ENCODE data around the gene RBPJL.

RBPJL gene

GRCh38 chr20:45306431-45306982 lies at the start of gene RBPJL:
RBPJL (plus strand) TSS chr20:45306840; CDS start chr20:45306923, 83 bp downstream.
- DNase-seq: no peak

DNA sequence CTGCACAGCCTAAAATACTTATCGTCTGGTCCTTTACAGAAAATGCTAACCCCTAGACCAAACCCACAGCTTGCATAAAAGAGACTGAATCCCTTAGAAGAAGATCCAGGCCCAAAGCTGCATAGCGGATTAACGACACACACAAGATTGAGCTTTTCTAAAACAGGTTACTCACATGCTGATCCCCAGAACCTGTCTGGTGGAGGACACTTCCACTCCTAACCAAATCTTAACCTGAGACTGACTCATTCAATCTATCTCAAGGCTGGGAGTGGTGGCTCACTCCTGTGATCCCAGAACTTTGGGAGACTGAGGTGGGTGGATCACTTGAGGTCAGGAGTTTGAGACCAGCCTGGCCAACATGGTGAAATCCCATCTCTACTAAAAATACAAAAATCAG lies 49.5 kb upstream of the RBPJL start:
- DNase-seq: no peak

DNA sequence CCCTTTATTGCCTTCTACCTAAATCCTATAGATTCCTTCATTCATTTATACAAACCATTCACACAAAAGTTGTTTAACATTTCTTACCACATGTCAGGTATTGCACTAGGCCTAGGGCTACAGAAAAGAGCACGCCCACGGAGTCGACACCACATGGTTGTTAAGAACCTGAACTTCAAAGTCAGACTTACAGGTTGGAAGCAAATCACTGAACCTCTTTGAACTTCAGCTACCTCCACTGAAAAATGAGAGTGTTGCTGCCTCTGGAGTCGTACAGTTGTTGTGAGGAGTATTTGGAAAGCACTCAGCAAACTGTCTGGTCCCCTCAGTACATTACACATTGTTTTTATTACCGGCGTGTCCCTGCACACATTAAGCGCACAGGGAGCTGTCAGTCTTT lies 48.9 kb upstream of the RBPJL start:
- no peak for DNase-seq

GRCh38 chr20:45258259-45258658 lies 48.4 kb upstream of the RBPJL start:
- no peak for DNase-seq

- no peak for DNase-seq
Observed at GRCh38 chr20:45258664-45259063, 48.0 kb upstream of the RBPJL start.

- no peak for DNase-seq
Observed at GRCh38 chr20:45263556-45264266, 42.9 kb upstream of the RBPJL start.

- peak; percentile 22 for DNase-seq
Observed at GRCh38 chr20:45266977-45267376, 39.7 kb upstream of the RBPJL start.

- DNase-seq: no peak
Observed at GRCh38 chr20:45268531-45268930, 38.1 kb upstream of the RBPJL start.

DNA sequence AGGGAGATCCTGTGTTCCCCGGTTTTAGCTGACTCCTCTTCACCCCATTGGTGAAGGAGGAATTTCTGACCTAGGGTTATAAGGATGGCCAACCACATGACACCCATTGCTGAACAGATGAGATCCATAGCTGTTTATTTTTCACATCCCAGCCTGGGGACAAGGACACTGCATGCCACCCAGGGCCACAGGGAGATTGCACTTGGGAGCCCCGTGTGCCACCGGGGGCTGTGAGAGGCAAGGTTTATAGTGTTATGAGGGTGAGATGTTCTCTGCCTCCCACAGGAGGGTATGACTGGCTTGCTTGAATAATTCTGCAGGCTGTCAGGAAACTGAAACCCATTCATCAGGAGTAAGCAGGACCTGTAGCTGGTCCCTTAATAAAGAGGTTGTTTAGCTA lies 37.6 kb upstream of the RBPJL start:
- DNase-seq: no peak

DNA sequence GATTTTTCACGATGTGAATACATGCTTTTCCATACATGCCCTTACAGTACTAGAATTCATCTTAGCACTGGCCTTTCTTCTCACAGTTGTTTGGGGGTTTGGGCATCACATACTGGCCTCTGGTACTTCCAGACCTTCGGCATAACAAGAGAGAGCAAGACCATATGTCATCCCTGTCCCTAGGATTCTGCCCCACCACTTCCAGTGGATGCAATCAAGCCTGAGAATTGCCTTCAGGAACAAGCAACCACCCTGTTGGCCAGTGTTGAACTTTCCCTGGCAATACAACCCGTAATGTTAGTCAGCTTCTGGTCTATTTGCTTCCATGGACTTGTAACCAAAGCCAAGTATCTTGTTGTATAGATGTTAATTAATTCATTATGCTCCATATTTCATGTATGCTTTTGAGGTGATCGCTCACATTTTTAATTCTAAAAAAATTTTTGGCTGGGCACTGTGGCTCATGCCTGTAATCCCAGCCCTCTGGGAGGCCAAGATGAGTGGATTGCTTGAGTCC lies 36.8 kb upstream of the RBPJL start:
- DNase-seq: no peak

DNA sequence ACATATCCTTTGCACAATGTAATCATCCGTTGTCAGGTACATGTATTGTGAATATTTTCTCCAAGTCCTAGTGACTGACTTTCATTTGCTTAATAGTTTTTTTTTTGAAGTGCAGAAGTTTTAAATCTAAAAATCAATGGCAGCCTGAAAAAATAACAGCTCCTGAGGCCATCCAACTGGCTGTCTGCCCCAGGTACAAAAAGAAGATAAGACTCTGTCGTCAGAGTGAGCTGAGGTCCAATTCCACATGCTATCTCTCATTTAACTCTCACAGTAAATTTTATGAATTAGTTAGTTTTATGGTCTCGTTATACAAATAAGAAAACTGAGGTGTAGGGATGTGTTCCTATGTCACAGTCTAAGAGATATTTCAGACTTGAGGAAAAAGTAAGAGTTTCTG lies 31.3 kb upstream of the RBPJL start:
- DNase-seq: no peak

DNA sequence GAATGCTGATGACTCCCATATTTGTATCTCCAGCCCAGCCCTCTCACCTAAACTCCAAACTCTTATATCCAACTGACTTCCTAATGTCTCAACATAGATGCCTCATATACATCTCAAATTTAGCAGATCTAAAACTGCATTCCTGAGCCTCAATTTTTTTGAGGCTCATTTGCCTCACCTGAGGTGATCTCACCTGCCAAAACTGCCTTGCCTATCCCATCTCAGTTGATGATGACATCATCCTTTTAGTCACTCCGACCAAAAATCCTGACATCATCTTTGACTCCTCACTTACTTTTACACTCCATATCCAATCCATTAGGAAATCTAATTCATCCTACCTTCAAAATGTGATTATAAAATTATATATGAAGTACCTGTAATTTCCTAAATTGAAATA lies 26.6 kb upstream of the RBPJL start:
- DNase-seq: no peak

GRCh38 chr20:45282700-45283550 lies 23.7 kb upstream of the RBPJL start:
- no peak for DNase-seq

- no peak for DNase-seq
Observed at GRCh38 chr20:45283551-45284057, 23.0 kb upstream of the RBPJL start.

DNA sequence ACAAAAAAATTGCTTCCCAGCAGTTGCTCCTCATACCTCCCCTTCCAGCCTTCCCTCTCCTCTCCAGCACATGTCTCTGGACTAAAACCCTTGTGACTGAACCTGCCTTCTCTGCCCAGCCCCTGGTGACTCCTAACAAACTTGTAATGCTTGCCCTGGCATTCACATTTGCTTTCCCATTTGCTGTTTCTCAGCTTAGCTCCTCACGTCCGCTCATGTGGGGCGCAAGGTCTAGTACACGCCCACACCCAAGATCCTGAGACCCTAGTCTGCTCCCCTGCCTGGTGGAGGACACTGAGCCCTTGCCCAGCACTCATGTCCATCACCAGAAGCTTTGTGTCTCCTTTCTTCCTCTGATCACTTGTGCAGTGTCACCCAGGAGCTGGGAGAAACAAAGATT lies 18.3 kb upstream of the RBPJL start:
- DNase-seq: no peak

GRCh38 chr20:45288860-45289259 lies 17.8 kb upstream of the RBPJL start:
- no peak for DNase-seq

GRCh38 chr20:45289942-45290676 lies 16.5 kb upstream of the RBPJL start:
- no peak for DNase-seq

GRCh38 chr20:45290677-45291355 lies 15.8 kb upstream of the RBPJL start:
- peak; percentile 82 for DNase-seq

DNA sequence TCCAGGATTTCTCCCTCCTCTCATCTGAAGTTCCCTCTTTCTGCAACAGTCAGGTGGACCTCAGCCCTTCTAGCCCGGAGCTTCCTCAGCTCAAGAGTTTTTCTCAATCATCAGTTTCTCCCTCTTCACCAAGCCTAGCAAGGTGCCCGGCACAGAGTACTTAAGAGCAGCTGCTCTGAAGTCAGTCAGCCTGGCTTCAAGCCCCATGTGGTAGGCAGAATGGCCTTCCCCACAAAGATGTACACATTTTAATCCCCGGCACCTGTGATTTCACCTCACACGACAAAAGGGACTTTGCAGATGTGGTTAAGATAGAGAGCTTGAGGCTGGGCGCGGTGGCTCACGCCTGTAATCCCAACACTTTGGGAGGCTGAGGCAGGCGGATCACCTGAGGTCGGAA lies 15.1 kb upstream of the RBPJL start:
- no peak for DNase-seq

DNA sequence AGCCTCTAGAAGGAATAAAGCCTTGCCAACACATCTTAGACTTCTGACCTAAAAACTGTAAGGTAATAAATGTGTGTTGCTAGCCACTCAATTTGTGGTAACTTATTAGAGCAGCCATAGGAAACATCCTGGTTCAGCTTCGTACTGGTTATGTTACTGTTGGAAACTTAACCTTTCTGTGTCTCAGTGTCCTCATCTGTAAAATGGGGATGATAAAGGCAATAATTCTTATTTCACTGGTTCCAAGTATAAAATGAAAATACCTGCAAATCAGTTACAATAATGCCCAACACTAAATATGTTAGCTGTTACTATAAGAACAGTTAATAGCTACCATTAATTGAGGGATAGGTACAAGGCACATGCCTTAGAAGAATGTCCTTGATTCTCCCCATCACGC lies 14.3 kb upstream of the RBPJL start:
- no peak for DNase-seq

GRCh38 chr20:45293041-45294002 lies 13.3 kb upstream of the RBPJL start:
- DNase-seq: peak; percentile 55

Measured in NCI-H2029 treated with DMSO at 0.1 percent for 48 hours (cell line).